Heart left ventricle (tissue), 16 donors: ENCODE results near the gene SLC6A13. TPM values are rescaled to one million over a fixed set of nuclear protein-coding genes. Genes with fewer than 3 reads are reported as not detected.

Source experiments
- ATAC-seq, 4 donors: fragments of 200-7000 bp; cut with Tn5 transposase; one replicate each; pipeline ENCODE4 v1.9.1; 2020 to 2022; ENCODE audit warnings: moderate library complexity in 4 of 4, mild to moderate bottlenecking in 3 of 4, moderate number of reproducible peaks in 1 of 4
- DNase-seq, 5 donors: peaks; one replicate each; pipeline ENCODE4 v3.0.0-alpha.2; 2020
- H3K27ac ChIP-seq, 12 donors: fragments of 200-600 bp; sonication (generic) in 4 of 12; one replicate each; pipeline versions ENCODE4 v1.5.0 to v1.8.0; 2016 to 2022; ENCODE audit warnings: mild to moderate bottlenecking in 2 of 12
- H3K27me3 ChIP-seq, 9 donors: fragments of 200-600 bp; sonication (generic) in 2 of 9; one replicate each; pipeline versions ENCODE4 v1.5.1 to v1.8.0; 2016 to 2022; ENCODE audit warnings: mild to moderate bottlenecking in 3 of 9
- H3K36me3 ChIP-seq, 9 donors: fragments of 200-600 bp; sonication (generic) in 2 of 9; one replicate each; pipeline versions ENCODE4 v1.5.0 to v1.8.0; 2018 to 2022; ENCODE audit warnings: mild to moderate bottlenecking in 2 of 9
- H3K4me1 ChIP-seq, 12 donors: fragments of 200-600 bp; sonication (generic) in 4 of 12; one replicate each; pipeline versions ENCODE4 v1.5.0 to v1.8.0; 2016 to 2022; ENCODE audit warnings: mild to moderate bottlenecking in 3 of 12
- H3K4me3 ChIP-seq, 12 donors: fragments of 200-600 bp; sonication (generic) in 4 of 12; one replicate each; pipeline versions ENCODE4 v1.5.0 to v1.8.0; 2017 to 2022; ENCODE audit warnings: mild to moderate bottlenecking in 9 of 12, moderate library complexity in 4 of 12
- H3K9me3 ChIP-seq, 12 donors: fragments of 200-600 bp; sonication (generic) in 4 of 12; one replicate each; pipeline versions ENCODE4 v1.5.0 to v1.8.0; 2016 to 2022; ENCODE audit warnings: mild to moderate bottlenecking in 1 of 12
- CTCF ChIP-seq, 12 donors: fragments of 200-600 bp; sonication (generic) in 4 of 12; IDR thresholded peaks; one replicate each; pipeline versions ENCODE4 v1.5.0 to v1.8.0; 2018 to 2022; ENCODE audit warnings: antibody characterized with exemption in 12 of 12, mild to moderate bottlenecking in 5 of 12
- POLR2A ChIP-seq, 2 donors: fragments of 450-650 bp; IDR thresholded peaks; one replicate each; pipeline ENCODE4 v1.6.1; 2017; ENCODE audit warnings: antibody characterized with exemption in 2 of 2, mild to moderate bottlenecking in 2 of 2, moderate library complexity in 2 of 2
- WGBS, 4 donors: extraction: QIAGEN DNeasy Blood & Tissue Kit in 2 of 4; methylation state at CpG; one replicate each; pipeline versions ENCODE4 v1.1.5 to v1.1.7; 2013 to 2018; 5-methylcytosine and 5-hydroxymethylcytosine counted together
- intact Hi-C, 10 donors: fragments of 100-400 bp; cut with DNase I; formaldehyde crosslinking; loops; one replicate each; pipeline versions ENCODE4 v1.11.1 to v1.14.2; 2022
- polyA plus RNA-seq, 2 donors: library from polyadenylated mRNA; stranded (reverse); fragments of 200-250 nt; gene quantifications; one replicate each; pipeline ENCODE4 v1.2.3, GENCODE V29; 2013
- total RNA-seq, 9 donors: library from RNA; depleted of rRNA in 2 of 9; stranded (reverse); fragments of >200 nt in 2 of 9; fragmentation: NEBNext Ultra II Directional in 3 of 9; extraction: Animal tissue kit (Norgen Biotek cat#: 25700) in 3 of 9; gene quantifications; one replicate each; pipeline versions ENCODE4 v1.1.0 to v1.2.4, GENCODE V29; 2016 to 2023
- donor health status: ischemic (EF 13 %, LVEDD 7.1; RV severe dilation, severe dysfunction).
- donor health status: healthy with polysubstance abuse.
- donor health status: DM: no; HTN: yes; CAD: no.
- donor health status: DM: no; HTN: no; CAD: no.
- donor health status: ischemic (EF 25% LVEDD 6.9; RV normal size, moderate dysfunction).
- donor health status: ischemic (EF 25% LVEDD 5.7; RV mildly dilated, moderate dysfunction).
- donor health status: healthy.
- donor health status: DM: yes; HTN: yes; CAD: no.
- donor health status: ischemic (EF 35%, LVEDD 5.7; RV mildly dilated, moderate dysfunction).
- donor health status: nonischemic (EF 11% LVEDD 7.7; RV severe dilation, severe dysfunction).
- donor health status: DM: yes; HTN: yes; CAD: no.
- donor health status: PGD.
- donor health status: ischemic (EF 29% LVEDD 5.4; RV normal size, mild dysfunction).
- donor health status: nonischemic (EF 23%, LVEDD 6.1; RV moderate dilation, normal function).

Gene SLC6A13
- total and polyA plus RNA-seq, 11 donors = 0.79 to 4.6 (median 2.6) TPM

- no peak overlapping the region for H3K4me3 ChIP-seq
- WGBS, 4 donors = 88 to 100% (median 93%) methylated on average over 7 of the region's 7 CpGs
- no peak for DNase-seq
- no peaks in the 10 kb centered on the region for H3K4me1 ChIP-seq
- H3K27me3 ChIP-seq = no peaks in the 10 kb centered on the region
- no peaks in the 10 kb centered on the region for H3K9me3 ChIP-seq
- no peak for ATAC-seq
- H3K27ac ChIP-seq = no peak overlapping the region
- H3K36me3 ChIP-seq = no peaks in the 10 kb centered on the region
- no peak for TF ChIP-seq POLR2A (IDR thresholded peaks at IDR 0.05)
- no peak for TF ChIP-seq CTCF (IDR thresholded peaks at IDR 0.05)
- intact Hi-C loops = no loop called here
Observed at GRCh38 chr12:227286-227915, 35.2 kb downstream of the SLC6A13 start.

- intact Hi-C loops = no loop called here
- Histone ChIP-seq H3K27ac (no peak overlapping the region), H3K36me3 (no peaks in the 10 kb centered on the region), H3K4me1 (no peaks in the 10 kb centered on the region), H3K27me3 (no peaks in the 10 kb centered on the region), H3K4me3 (no peak overlapping the region), H3K9me3 (no peaks in the 10 kb centered on the region)
- ATAC-seq (no peak), DNase-seq (no peak)
- TF ChIP-seq CTCF (IDR thresholded peaks at IDR 0.05) (no peak), POLR2A (IDR thresholded peaks at IDR 0.05) (no peak)
- WGBS, 4 donors = 81 to 88% (median 84%) methylated on average over 13 to 14 of the region's 14 CpGs
Observed at GRCh38 chr12:226401-226800, 36.2 kb downstream of the SLC6A13 start.

- peaks cover 0 to 2% (median 0%) of the 10 kb centered on the region in 9 donors for H3K27me3 ChIP-seq
- DNase-seq = no peak
- H3K36me3 ChIP-seq = no peaks in the 10 kb centered on the region
- WGBS, 4 donors = 92% methylated on average over 18 of the region's 18 CpGs
- ATAC-seq = no peak
- intact Hi-C loops = no loop called here
- H3K4me3 ChIP-seq = no peak overlapping the region
- H3K27ac ChIP-seq = no peak overlapping the region
- no peaks in the 10 kb centered on the region for H3K9me3 ChIP-seq
- no peaks in the 10 kb centered on the region for H3K4me1 ChIP-seq
- TF ChIP-seq CTCF (IDR thresholded peaks at IDR 0.05) (no peak), POLR2A (IDR thresholded peaks at IDR 0.05) (no peak)
Observed at GRCh38 chr12:225012-225411, 37.6 kb downstream of the SLC6A13 start.

- Histone ChIP-seq H3K36me3 (no peaks in the 10 kb centered on the region), H3K27ac (no peak overlapping the region), H3K9me3 (no peaks in the 10 kb centered on the region), H3K27me3 (peaks cover 0 to 6% (median 0%) of the 10 kb centered on the region in 9 donors), H3K4me1 (peaks cover 0 to 5% (median 0%) of the 10 kb centered on the region in 12 donors), H3K4me3 (no peak overlapping the region)
- ATAC-seq (no peak), DNase-seq (no peak)
- TF ChIP-seq CTCF (IDR thresholded peaks at IDR 0.05) = no peak
- no peak for TF ChIP-seq POLR2A (IDR thresholded peaks at IDR 0.05)
- 87 to 96% (median 90%) methylated on average over 9 of the region's 9 CpGs for WGBS, 4 donors
- intact Hi-C loops = no loop called here
Observed at GRCh38 chr12:224330-224729, 38.3 kb downstream of the SLC6A13 start.
